ENCODE data around the gene ZEB1.

ZEB1 gene

DNA sequence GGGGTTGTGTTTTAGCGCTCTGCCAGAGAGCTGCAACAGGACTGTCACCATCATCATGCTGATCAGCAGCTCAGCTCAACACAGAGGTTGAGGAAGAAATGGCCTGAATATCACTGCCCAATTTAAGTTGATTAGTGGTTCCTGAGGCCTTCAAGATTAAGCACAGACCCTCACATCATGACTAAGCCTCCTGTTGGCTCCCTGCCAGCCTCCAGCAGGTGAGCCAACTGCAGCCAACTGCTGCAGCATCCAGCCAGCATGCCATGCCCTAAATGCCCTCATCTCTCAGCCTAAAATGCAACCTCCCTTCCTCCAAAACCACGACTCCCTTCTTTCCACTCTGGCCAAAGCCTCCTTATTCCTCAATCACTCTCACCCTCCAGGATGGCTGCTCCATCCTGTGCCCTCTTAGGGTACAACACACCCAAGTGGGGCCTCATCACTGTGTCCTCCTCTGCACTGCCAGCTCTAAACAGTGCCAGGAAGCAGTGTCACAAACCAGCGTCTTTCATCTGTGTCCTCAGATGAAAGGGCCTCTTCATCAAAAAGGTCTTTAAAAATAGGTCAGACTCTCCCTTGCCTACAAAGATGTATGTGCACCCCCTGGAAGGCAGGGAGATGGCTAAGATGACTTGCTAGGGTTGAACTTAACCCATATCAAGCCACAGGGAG is 259.3 kb downstream of the ZEB1 start:
- H3K4me3 ChIP-seq (ENCODE audit: low read depth, low read length): no peak overlapping the region
- H3K36me3 ChIP-seq (ENCODE audit: control insufficient read depth in 2 of 2, insufficient read depth in 1 of 2, low read length in 2 of 2): no peaks in the 10 kb centered on the region
- TF ChIP-seq ZNF133 (tag by site-specific recombination; IDR thresholded peaks at IDR 0.05) (peak; percentile 45), ZNF664 (tag by site-specific recombination; IDR thresholded peaks at IDR 0.05) (no peak)
- ChIA-PET POLR2A (no interaction called here), CTCF (interaction anchor here (0.7 kb wide), 1 partner anchor 11 kb away, joined by 4 read pairs; no protein-coding TSS in a partner anchor)
- no peak overlapping the region for H3K27ac ChIP-seq (ENCODE audit: extremely low read depth, low read depth, low read length)
- H3K4me1 ChIP-seq (ENCODE audit: control insufficient read depth, insufficient read depth, low read length): peaks cover 9% of the 10 kb centered on the region
- no peaks in the 10 kb centered on the region for H3K9me3 ChIP-seq (ENCODE audit: control insufficient read depth, insufficient read depth, low read depth, low read length)

DNA sequence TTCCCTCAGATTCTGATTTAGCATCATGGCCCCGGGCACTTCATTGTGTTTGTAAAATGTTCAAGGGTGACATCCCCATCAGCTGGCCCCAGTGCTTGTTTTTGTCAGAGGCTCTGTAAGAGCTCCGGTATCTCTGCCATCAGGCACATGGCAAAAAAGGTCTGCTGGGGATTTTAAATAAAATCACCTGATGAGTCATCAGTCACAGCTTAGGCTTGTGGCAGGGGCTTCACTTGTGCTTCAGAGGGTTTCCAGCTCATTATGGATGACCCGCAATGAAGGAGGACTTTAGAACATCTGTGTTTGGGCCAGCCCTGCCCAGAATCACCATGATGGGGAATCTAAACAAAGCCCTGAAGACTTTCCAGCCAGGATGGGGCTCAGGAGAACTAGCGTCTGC is 259.9 kb downstream of the ZEB1 start:
- Histone ChIP-seq H3K4me1 (ENCODE audit: control insufficient read depth, insufficient read depth, low read length) (peaks cover 9% of the 10 kb centered on the region), H3K4me3 (ENCODE audit: low read depth, low read length) (no peak overlapping the region), H3K9me3 (ENCODE audit: control insufficient read depth, insufficient read depth, low read depth, low read length) (no peaks in the 10 kb centered on the region), H3K36me3 (ENCODE audit: control insufficient read depth in 2 of 2, insufficient read depth in 1 of 2, low read length in 2 of 2) (no peaks in the 10 kb centered on the region), H3K27ac (ENCODE audit: extremely low read depth, low read depth, low read length) (no peak overlapping the region)
- ChIA-PET POLR2A (no interaction called here), CTCF (interaction anchor here (0.7 kb wide), 1 partner anchor 10 kb away, joined by 4 read pairs; no protein-coding TSS in a partner anchor)
- TF ChIP-seq, protein P1, sequence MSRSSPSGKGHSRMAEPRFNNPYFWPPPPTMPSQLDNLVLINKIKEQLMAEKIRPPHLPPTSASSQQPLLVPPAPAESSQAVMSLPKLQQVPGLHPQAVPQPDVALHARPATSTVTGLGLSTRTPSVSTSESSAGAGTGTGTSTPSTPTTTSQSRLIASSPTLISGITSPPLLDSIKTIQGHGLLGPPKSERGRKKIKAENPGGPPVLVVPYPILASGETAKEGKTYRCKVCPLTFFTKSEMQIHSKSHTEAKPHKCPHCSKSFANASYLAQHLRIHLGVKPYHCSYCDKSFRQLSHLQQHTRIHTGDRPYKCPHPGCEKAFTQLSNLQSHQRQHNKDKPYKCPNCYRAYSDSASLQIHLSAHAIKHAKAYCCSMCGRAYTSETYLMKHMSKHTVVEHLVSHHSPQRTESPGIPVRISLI (tag by site-specific recombination; IDR thresholded peaks at IDR 0.05): no peak
- no peak for TF ChIP-seq ZNF560 (tag by site-specific recombination; IDR thresholded peaks at IDR 0.05; ENCODE audit: borderline replicate concordance)
- no peak for TF ChIP-seq ZNF621 (tag by site-specific recombination; IDR thresholded peaks at IDR 0.05)
- TF ChIP-seq KLF1 (tag by site-specific recombination; IDR thresholded peaks at IDR 0.05): no peak
- no peak for TF ChIP-seq ZBTB1 (tag by site-specific recombination; IDR thresholded peaks at IDR 0.05)
- TF ChIP-seq, protein P2, sequence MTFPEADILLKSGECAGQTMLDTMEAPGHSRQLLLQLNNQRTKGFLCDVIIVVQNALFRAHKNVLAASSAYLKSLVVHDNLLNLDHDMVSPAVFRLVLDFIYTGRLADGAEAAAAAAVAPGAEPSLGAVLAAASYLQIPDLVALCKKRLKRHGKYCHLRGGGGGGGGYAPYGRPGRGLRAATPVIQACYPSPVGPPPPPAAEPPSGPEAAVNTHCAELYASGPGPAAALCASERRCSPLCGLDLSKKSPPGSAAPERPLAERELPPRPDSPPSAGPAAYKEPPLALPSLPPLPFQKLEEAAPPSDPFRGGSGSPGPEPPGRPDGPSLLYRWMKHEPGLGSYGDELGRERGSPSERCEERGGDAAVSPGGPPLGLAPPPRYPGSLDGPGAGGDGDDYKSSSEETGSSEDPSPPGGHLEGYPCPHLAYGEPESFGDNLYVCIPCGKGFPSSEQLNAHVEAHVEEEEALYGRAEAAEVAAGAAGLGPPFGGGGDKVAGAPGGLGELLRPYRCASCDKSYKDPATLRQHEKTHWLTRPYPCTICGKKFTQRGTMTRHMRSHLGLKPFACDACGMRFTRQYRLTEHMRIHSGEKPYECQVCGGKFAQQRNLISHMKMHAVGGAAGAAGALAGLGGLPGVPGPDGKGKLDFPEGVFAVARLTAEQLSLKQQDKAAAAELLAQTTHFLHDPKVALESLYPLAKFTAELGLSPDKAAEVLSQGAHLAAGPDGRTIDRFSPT (tag by site-specific recombination; IDR thresholded peaks at IDR 0.05): no peak
- no peak for TF ChIP-seq ZNF677 (tag by site-specific recombination; IDR thresholded peaks at IDR 0.05)
- TF ChIP-seq ZNF48 (tag by site-specific recombination; IDR thresholded peaks at IDR 0.05): no peak

Data from HEK293 (cell line).